Skeletal muscle tissue (tissue), 4 donors: ENCODE measurements around the gene GPRIN1. TPM values are rescaled to one million over a fixed set of nuclear protein-coding genes. Genes with fewer than 3 reads are reported as not detected.

Source experiments
- H3K27ac ChIP-seq: one replicate; pipeline ENCODE4 v1.7.0; 2013; ENCODE audit warnings: mild to moderate bottlenecking, low read depth, low read length, inconsistent platforms
- H3K27me3 ChIP-seq, 3 donors: one replicate each; pipeline ENCODE4 v1.7.0; 2013; ENCODE audit warnings: low read length in 3 of 3; ENCODE audit not compliant: control insufficient read depth in 3 of 3, insufficient read depth in 3 of 3
- H3K36me3 ChIP-seq, 3 donors: one replicate each; pipeline ENCODE4 v1.7.0; 2013; ENCODE audit warnings: low read length in 3 of 3; ENCODE audit not compliant: control insufficient read depth in 3 of 3, insufficient read depth in 3 of 3
- H3K4me1 ChIP-seq, 3 donors: one replicate each; pipeline ENCODE4 v1.7.0; 2013; ENCODE audit warnings: low read length in 3 of 3, mild to moderate bottlenecking in 3 of 3; ENCODE audit not compliant: control insufficient read depth in 3 of 3, insufficient read depth in 3 of 3
- H3K4me3 ChIP-seq, 3 donors: one replicate each; pipeline ENCODE4 v1.7.0; 2013; ENCODE audit warnings: low read length in 3 of 3
- H3K9ac ChIP-seq, 3 donors: one replicate each; pipeline ENCODE4 v1.7.0; 2013; ENCODE audit warnings: low read length in 3 of 3, mild to moderate bottlenecking in 3 of 3, moderate library complexity in 2 of 3, low read depth in 1 of 3
- H3K9me3 ChIP-seq, 3 donors: one replicate each; pipeline ENCODE4 v1.7.0; 2013; ENCODE audit warnings: low read length in 3 of 3; ENCODE audit not compliant: control insufficient read depth in 3 of 3
- total RNA-seq: library from RNA; depleted of rRNA; stranded (reverse); fragments of >200 nt; gene quantifications from one replicate; pipeline ENCODE4 v1.2.3, GENCODE V29; 2014
- donor health status: Osteomylitis.

GPRIN1 gene
- total RNA-seq, 1 donor from 2014 or later: 0.52 TPM

- no peak overlapping the region for H3K27ac ChIP-seq
- H3K9ac ChIP-seq: no peak overlapping the region
- peaks cover 19 to 24% (median 22%) of the 10 kb centered on the region in 3 donors for H3K4me1 ChIP-seq
- no peaks in the 10 kb centered on the region for H3K9me3 ChIP-seq
- H3K36me3 ChIP-seq: no peaks in the 10 kb centered on the region
- no peak overlapping the region for H3K4me3 ChIP-seq
- H3K27me3 ChIP-seq: peaks cover 53 to 67% (median 57%) of the 10 kb centered on the region in 3 donors
These were observed 15.6 kb upstream of the GPRIN1 start for GRCh38 chr5:176625512-176625911.

DNA sequence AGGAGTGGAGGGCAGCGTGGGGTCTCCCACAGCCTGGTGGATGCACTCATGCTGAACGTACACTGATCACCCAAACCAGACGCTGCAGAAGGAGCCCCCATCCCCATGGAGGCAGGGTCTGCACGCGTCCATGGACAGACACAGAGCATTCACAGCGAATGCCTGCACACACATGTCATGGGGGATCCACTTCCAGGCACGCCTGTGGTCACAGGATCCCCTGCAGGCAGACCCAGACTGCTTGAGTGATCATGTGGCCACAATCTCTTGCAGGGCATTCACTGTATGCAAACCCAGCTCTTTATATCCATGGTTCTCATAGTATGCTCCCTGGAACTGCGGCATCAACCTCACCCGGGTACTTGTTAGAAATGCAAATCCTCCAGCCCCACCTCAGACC lies 15.0 kb upstream of the GPRIN1 start:
- no peak overlapping the region for H3K9ac ChIP-seq

GRCh38 chr5:176624142-176624541 lies 14.2 kb upstream of the GPRIN1 start:
- Histone ChIP-seq H3K9ac (no peak overlapping the region), H3K36me3 (no peaks in the 10 kb centered on the region)

More for the DNA sequence above, 15.0 kb upstream of the GPRIN1 start:
- peaks cover 52 to 70% (median 59%) of the 10 kb centered on the region in 3 donors for H3K27me3 ChIP-seq
- peaks cover 22 to 25% (median 24%) of the 10 kb centered on the region in 3 donors for H3K4me1 ChIP-seq
- no peak overlapping the region for H3K27ac ChIP-seq
- H3K9me3 ChIP-seq: no peaks in the 10 kb centered on the region
- no peak overlapping the region for H3K4me3 ChIP-seq
- H3K36me3 ChIP-seq: no peaks in the 10 kb centered on the region

GRCh38 chr5:176621661-176622079 lies 11.7 kb upstream of the GPRIN1 start:
- H3K4me1 ChIP-seq: peaks cover 25 to 30% (median 30%) of the 10 kb centered on the region in 3 donors

More at GRCh38 chr5:176624142-176624541, 14.2 kb upstream of the GPRIN1 start:
- Histone ChIP-seq H3K9me3 (no peaks in the 10 kb centered on the region), H3K4me1 (peaks cover 25 to 30% (median 27%) of the 10 kb centered on the region in 3 donors), H3K27ac (no peak overlapping the region), H3K27me3 (peaks cover 52 to 69% (median 59%) of the 10 kb centered on the region in 3 donors), H3K4me3 (no peak overlapping the region)

DNA sequence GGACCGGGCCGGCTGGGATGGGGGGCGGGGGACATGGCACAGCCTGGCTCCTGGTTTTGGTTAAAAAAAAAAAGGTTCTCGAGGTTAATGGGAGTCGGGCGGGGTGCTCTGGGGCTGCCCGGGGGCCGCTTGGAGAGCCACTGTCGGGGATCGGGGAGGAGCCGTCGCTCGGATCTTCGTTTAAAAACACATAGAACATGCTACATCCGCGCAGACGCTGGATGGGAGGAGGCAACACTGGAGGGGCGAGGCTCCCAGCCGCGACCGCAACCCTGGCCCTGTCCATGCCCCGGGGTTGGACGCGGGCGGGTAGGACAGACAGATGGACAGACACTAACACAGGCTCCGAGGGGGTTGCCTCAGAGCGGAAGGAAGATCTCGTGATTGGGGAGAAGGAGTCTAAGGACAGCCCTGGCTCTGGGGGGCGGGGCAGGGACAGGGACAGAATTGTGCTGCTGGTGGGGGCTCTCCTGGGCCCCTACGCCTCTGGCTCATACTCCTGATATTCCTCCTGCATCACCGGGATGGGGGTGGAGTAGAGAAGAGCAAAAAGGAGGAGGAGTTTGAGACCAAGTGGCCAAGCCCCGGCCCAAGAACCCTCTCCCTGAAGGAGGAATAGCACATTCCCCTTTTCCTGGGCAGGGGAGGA lies 10.5 kb upstream of the GPRIN1 start:
- no peaks in the 10 kb centered on the region for H3K9me3 ChIP-seq
- peaks cover 42 to 54% (median 51%) of the 10 kb centered on the region in 3 donors for H3K27me3 ChIP-seq
- H3K4me1 ChIP-seq: peaks cover 25 to 30% (median 30%) of the 10 kb centered on the region in 3 donors
- no peak overlapping the region for H3K9ac ChIP-seq
- H3K36me3 ChIP-seq: no peaks in the 10 kb centered on the region
- H3K4me3 ChIP-seq: peak overlapping the region in 1 of 3 donors; percentile 41
- no peak overlapping the region for H3K27ac ChIP-seq

More at GRCh38 chr5:176621661-176622079, 11.7 kb upstream of the GPRIN1 start:
- Histone ChIP-seq H3K27me3 (peaks cover 43 to 62% (median 55%) of the 10 kb centered on the region in 3 donors), H3K27ac (no peak overlapping the region), H3K9me3 (no peaks in the 10 kb centered on the region), H3K9ac (peak overlapping the region in 1 of 3 donors; percentile 68), H3K36me3 (no peaks in the 10 kb centered on the region), H3K4me3 (peak overlapping the region; percentile 23 to 52 (median 50))

DNA sequence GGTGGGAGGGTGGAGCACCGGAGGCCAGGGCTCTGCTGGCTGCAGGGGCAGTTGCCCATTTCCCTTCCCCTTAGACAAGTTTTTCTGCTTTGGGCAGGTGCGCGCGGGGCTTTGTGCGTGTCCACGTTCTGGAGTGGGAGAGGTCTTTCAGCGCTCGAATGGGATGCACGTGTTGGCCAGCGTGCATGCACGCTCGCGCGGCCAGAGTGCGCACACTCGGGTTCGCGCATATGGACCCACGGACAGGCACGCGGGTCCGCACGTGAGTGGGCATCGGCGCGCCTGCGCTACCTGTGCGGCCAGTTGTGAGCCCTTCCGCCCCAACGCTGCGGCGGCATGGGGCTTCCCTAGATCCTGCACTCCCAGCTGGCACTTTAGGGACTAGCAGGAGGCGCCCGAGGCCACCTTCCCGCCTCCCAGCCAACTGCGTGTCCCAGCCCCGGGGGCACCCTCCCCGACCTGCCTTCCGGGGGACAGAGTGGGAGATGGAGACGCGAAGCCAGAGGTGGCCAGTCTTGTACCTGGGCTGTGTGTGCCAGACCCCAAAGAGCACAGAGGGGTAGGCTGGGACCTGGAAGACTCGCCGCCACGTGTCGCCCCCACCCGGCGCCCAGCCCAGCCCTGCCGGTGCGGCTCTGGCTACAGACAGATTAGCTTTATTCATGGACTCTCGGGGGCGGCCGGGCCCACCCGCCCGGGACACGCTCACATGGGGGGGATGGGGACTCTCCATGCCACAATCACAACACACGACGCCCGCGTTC lies 9.8 kb upstream of the GPRIN1 start:
- Histone ChIP-seq H3K4me3 (peak overlapping the region in 2 of 3 donors; percentile 40 to 56), H3K4me1 (peaks cover 25 to 30% (median 30%) of the 10 kb centered on the region in 3 donors), H3K27ac (no peak overlapping the region), H3K9me3 (no peaks in the 10 kb centered on the region), H3K9ac (no peak overlapping the region), H3K36me3 (no peaks in the 10 kb centered on the region), H3K27me3 (peaks cover 38 to 55% (median 44%) of the 10 kb centered on the region in 3 donors)

GRCh38 chr5:176619203-176619568 lies 9.2 kb upstream of the GPRIN1 start:
- no peak overlapping the region for H3K27ac ChIP-seq
- H3K9ac ChIP-seq: no peak overlapping the region
- peaks cover 38 to 57% (median 44%) of the 10 kb centered on the region in 3 donors for H3K27me3 ChIP-seq
- peak overlapping the region in 2 of 3 donors; percentile 40 to 56 for H3K4me3 ChIP-seq
- H3K4me1 ChIP-seq: peaks cover 25 to 30% (median 30%) of the 10 kb centered on the region in 3 donors
- no peaks in the 10 kb centered on the region for H3K36me3 ChIP-seq
- H3K9me3 ChIP-seq: no peaks in the 10 kb centered on the region

DNA sequence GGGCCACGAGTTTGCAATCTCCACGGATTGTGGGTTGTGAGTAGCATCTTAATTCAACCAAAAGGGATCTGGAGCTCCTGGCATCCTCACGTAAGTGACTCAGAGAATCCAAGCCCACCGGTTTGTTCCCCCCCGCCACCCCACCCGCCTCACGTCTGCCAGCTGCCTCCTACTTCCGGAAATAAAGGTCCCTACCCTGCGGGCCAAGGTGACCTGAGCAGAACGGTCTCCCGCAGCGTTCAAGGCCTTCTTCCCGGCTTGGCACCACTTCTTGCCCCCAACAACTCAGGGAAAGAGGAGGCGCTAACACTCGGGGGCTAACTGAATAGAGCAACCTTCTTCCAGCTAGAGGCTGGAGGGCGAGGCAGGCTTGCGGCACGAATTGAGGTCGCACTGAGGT lies 8.8 kb upstream of the GPRIN1 start:
- H3K27me3 ChIP-seq: peaks cover 34 to 59% (median 42%) of the 10 kb centered on the region in 3 donors
- no peaks in the 10 kb centered on the region for H3K36me3 ChIP-seq
- H3K4me1 ChIP-seq: peaks cover 25 to 30% (median 30%) of the 10 kb centered on the region in 3 donors
- H3K27ac ChIP-seq: no peak overlapping the region
- no peaks in the 10 kb centered on the region for H3K9me3 ChIP-seq
- H3K4me3 ChIP-seq: no peak overlapping the region
- no peak overlapping the region for H3K9ac ChIP-seq

DNA sequence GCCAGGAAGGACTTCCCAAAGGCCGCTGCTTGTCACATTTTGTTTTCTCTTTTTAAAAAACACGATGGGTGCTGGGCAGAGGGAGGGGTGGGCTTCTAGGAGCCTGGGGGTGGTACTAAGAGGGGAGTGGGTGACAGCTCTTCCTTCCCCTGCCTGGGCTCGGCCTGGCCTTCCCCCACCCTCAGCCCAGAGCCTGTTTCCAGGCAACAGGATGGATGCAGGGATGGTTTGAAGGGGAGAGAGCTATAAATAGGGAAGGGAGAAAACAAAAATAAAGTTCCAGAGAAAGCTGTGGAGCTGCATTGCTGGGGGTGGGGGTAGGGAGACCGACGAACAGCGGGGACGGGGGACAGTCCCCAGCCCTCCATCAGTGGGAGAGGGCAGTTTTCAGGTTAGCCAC lies 6.6 kb upstream of the GPRIN1 start:
- H3K9me3 ChIP-seq: no peaks in the 10 kb centered on the region
- no peaks in the 10 kb centered on the region for H3K36me3 ChIP-seq
- H3K9ac ChIP-seq: no peak overlapping the region
- H3K27me3 ChIP-seq: peaks cover 35 to 67% (median 50%) of the 10 kb centered on the region in 3 donors
- H3K27ac ChIP-seq: no peak overlapping the region
- H3K4me1 ChIP-seq: peaks cover 19 to 23% (median 23%) of the 10 kb centered on the region in 3 donors
- H3K4me3 ChIP-seq: no peak overlapping the region
